ES-I3 (cell line): ENCODE data around the gene CFL1.

Experiments
- H3K36me3 ChIP-seq: 2 replicates; pipeline ENCODE4 v1.6.1; 2013; ENCODE audit warnings: mild to moderate bottlenecking, low read length, control low read depth, moderate library complexity; ENCODE audit not compliant: insufficient read depth
- H3K4me1 ChIP-seq: 2 replicates; pipeline ENCODE4 v1.6.1; 2013; ENCODE audit warnings: mild to moderate bottlenecking, control low read depth, low read length; ENCODE audit not compliant: insufficient read depth
- H3K9ac ChIP-seq: 2 replicates; pipeline ENCODE4 v1.6.1; 2013; ENCODE audit warnings: low read depth, mild to moderate bottlenecking, low read length, moderate library complexity
- H3K9me3 ChIP-seq: 2 replicates; pipeline ENCODE4 v1.6.1; 2013; ENCODE audit warnings: mild to moderate bottlenecking, low read length, moderate library complexity; ENCODE audit not compliant: control insufficient read depth, insufficient read depth

The CFL1 gene

GRCh38 chr11:65857853-65858680, at the start of gene CFL1:
CFL1 (minus strand) TSS chr11:65858180; CDS start chr11:65858099, 81 bp downstream.
- Histone ChIP-seq H3K4me1 (no peaks in the 10 kb centered on the region; the same call in 1 of the 2 replicates), H3K9ac (peak within 1 kb of the TSS; percentile 87), H3K9me3 (no peaks in the 10 kb centered on the region), H3K36me3 (peaks cover 20% of the 10 kb centered on the region)

DNA sequence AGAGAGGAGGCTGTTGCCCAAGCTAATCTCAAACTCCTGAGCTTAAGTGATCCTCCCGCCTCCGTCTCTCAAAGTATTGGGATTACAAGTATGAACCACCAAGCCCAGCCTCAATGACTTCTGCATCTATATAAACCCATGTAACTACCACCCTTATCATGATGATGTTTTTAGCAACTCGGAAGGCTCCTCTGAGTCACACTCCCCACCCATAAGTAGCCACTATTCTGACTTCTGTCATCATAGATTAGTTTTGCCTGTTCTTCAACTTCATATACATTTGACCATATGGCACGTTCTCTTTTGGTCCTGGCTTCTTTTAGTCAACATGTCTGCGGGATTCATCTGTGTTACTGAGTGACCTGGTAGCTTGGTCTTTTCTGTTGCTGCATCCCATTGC, 48.6 kb upstream of the CFL1 start:
- Histone ChIP-seq H3K9me3 (no peaks in the 10 kb centered on the region), H3K36me3 (no peaks in the 10 kb centered on the region), H3K9ac (no peak overlapping the region), H3K4me1 (peaks cover 16% of the 10 kb centered on the region)

DNA sequence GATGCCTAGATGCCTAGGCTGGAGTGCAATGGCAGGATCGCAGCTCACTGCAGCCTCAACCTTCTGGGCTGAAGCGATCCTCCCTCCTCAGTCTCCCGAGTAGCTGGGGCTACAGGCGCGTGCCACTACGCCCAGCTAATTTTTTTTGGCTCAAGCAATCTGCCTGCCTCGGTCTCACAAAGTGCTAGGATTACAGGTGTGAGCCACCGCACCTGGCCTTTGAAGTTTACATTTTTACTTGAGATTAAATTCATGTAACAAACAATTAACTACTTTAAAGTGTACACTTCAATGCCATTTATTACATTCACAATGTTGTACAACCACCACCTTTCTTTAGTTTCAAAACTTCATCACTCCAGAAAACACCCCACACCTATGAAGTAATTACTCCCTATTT, 45.7 kb upstream of the CFL1 start:
- Histone ChIP-seq H3K4me1 (peaks cover 16% of the 10 kb centered on the region), H3K9me3 (no peaks in the 10 kb centered on the region)

GRCh38 chr11:65903068-65903481, 45.1 kb upstream of the CFL1 start:
- H3K36me3 ChIP-seq, result no peaks in the 10 kb centered on the region
- H3K9me3 ChIP-seq, result no peaks in the 10 kb centered on the region
- H3K4me1 ChIP-seq, result peaks cover 16% of the 10 kb centered on the region
- H3K9ac ChIP-seq, result no peak overlapping the region

More for the DNA sequence above, 45.7 kb upstream of the CFL1 start:
- Histone ChIP-seq H3K36me3 (no peaks in the 10 kb centered on the region), H3K9ac (no peak overlapping the region)

GRCh38 chr11:65900899-65901180, 42.9 kb upstream of the CFL1 start:
- H3K9ac ChIP-seq, result peak overlapping the region; percentile 7; the same call in 1 of the 2 replicates
- peaks cover 16% of the 10 kb centered on the region for H3K4me1 ChIP-seq

DNA sequence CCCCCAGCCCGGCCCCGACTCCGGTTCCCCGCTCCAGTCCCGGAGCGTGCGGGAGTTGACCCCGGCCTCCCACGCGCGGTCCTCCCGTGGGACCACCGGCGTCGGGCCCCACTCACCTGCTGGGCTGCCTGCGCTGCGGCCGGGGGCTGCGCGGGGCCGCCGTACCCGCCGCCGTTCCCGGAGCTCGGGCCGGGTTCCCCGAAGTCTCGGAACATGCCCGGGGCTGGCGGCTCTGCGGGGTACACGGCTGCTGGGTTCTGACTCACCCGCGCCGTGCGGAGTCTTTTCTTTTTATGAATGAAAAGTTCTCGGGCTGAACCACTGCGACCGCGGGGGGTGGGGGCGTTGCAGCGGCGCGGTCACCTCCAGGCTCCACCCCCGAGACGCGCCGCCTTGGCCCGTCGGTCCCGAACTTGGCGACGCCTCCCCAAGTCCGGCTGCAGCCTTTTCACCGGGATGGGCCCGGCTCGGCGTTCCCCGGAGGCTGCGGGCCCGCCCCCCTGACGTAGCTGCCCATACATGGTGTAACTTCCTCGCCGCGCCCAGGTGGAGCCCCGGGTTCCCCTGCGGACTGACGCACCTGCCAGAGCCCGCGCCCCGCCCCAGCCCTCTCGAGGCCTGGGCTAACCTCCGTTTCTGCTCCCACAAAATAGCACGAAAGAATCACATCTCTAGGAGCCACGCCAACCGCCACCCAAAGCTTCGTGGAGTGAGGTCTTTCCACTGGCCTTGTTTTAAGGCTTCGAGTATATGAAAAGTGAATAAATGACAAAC, 42.3 kb upstream of the CFL1 start, which contains the start of gene FOSL1:
TSS of gene FOSL1 (minus strand) at position 264 of the 774 bp plus-strand sequence. CDS start at position 215, 49 bp downstream.
- H3K9ac ChIP-seq, result peak within 1 kb of the TSS; percentile 87
- peaks cover 5% of the 10 kb centered on the region; the same call in 1 of the 2 replicates for H3K36me3 ChIP-seq
- peaks cover 16% of the 10 kb centered on the region for H3K4me1 ChIP-seq
- no peaks in the 10 kb centered on the region for H3K9me3 ChIP-seq

More at GRCh38 chr11:65900899-65901180, 42.9 kb upstream of the CFL1 start:
- Histone ChIP-seq H3K9me3 (no peaks in the 10 kb centered on the region), H3K36me3 (peaks cover 3% of the 10 kb centered on the region; the same call in 1 of the 2 replicates)

DNA sequence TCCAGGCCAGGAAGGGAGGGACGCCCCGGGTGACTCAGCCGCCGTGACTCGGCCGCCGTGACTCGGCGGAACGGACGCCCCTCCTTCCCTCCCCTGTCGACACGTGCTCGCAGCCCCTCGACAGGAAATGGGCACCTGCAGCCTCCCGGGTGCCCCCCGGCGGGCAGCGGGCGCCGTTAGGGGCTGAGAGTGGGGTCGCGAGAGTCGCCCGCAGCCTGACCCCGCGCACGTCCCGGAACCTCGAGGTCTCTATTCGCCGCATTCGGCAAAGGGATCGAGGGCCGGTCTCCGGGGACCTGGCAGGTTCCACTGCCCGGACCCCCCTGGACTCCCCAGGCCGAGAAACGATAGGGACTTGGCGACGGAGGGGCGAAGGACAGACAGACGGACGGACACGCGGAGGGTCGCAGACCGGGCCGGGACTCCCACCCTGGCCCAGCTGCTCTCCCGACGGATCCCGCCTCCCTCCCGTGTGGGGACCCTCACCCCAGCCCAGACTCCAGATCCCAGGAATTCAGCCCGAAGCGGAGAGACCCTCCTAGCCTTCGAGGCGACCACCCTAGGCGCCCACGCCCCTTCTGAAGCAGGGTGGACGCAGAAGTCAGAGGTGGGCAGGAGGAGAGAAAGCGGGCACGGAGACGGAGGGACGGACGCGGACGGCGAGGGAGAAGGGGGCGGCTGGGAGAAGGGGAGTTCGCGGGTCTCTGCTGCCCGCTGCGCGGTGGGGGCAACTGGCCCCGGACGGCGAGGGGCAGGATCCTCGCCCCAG, 41.6 kb upstream of the CFL1 start:
- Histone ChIP-seq H3K9me3 (no peaks in the 10 kb centered on the region), H3K9ac (peak overlapping the region; percentile 87), H3K4me1 (peaks cover 16% of the 10 kb centered on the region), H3K36me3 (peaks cover 5% of the 10 kb centered on the region; the same call in 1 of the 2 replicates)

DNA sequence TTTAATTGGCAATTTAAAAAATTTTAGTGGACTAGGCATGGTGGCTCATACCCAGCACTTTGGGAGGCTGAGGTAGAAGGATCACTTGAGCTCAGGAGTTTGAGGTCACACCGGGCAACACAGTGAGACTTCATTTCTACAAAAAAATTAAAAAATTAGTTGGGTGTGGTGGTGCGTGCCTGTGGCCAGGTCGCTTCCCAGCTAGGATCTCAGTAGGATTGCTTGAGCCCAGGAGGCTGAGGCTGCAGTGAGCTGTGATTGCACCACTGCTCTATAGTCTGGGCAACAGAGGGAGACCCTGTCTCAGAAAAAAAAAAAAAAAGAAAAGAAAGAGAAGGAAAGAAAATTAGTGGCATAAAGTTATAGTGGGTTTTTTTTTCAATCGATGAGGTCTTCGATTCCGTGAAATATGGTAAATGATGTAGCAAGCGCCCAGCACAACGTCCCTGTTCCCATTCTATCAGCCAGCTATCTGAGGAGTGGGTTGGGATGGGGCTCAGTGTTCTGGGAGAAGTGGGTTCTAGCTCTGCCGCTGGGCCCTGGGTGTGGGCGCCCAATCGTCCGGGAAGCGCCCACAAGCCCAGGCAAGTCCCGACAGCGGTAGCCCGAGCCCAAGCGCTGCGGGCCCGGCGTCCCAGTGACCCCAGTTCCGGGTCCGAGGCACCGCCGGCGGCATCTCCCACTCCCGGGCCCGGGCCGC, 40.8 kb upstream of the CFL1 start:
- peak overlapping the region; percentile 87 for H3K9ac ChIP-seq
- peaks cover 14% of the 10 kb centered on the region for H3K4me1 ChIP-seq
- H3K9me3 ChIP-seq, result no peaks in the 10 kb centered on the region
- peaks cover 5% of the 10 kb centered on the region; the same call in 1 of the 2 replicates for H3K36me3 ChIP-seq

DNA sequence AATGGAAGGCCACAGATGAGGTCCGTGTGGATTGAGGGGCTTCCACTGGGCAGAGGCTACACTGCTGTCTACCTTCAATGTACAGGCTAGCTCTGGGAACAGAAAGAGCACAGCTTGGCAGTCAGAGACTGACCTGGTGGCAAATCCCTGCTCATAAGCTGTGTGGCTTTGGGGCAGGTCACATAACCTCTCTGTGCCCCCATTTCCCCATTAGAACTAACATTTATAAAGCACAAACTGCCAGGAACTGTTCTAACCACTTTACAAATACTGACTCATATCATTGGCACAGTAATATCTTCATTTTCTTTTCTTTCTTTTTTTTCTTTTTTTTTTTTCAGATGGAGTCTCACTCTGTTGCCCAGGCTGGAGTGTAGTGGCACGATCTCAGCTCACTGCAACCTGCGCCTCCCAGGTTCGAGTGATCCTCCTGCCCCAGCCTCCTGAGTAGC, 39.1 kb upstream of the CFL1 start:
- peaks cover 5% of the 10 kb centered on the region; the same call in 1 of the 2 replicates for H3K36me3 ChIP-seq
- H3K4me1 ChIP-seq, result peaks cover under 1% of the 10 kb centered on the region; the same call in 1 of the 2 replicates
- no peaks in the 10 kb centered on the region for H3K9me3 ChIP-seq
- H3K9ac ChIP-seq, result no peak overlapping the region

GRCh38 chr11:65896034-65896999, 38.3 kb upstream of the CFL1 start:
- Histone ChIP-seq H3K36me3 (peaks cover 5% of the 10 kb centered on the region; the same call in 1 of the 2 replicates), H3K9me3 (no peaks in the 10 kb centered on the region), H3K9ac (no peak overlapping the region), H3K4me1 (no peaks in the 10 kb centered on the region; the same call in 1 of the 2 replicates)

DNA sequence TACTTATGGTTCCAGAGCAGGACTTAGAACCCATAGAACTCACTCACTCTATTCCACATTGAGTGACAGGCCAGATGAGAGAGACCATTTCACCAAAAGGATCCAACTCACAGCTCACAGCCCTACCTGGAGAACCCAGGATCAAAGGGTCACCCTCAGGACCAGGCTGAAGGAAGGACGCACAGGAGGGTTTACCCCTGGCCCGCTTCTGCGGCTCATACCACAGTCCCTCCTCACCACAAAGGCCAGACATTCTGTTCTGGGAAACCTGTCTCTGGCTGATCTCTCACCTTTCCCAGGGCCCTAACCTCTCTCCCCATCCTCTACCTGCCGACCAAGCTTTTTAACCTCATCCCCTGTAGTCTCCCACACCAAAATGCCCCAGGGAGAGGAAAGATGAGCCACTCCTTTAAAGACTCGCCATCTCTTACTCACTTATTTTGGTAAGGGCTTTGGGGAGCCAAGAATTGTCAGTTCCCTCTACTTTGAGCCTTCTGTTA, 37.6 kb upstream of the CFL1 start:
- Histone ChIP-seq H3K36me3 (peaks cover 5% of the 10 kb centered on the region; the same call in 1 of the 2 replicates), H3K4me1 (no peaks in the 10 kb centered on the region; the same call in 1 of the 2 replicates), H3K9ac (no peak overlapping the region), H3K9me3 (no peaks in the 10 kb centered on the region)

DNA sequence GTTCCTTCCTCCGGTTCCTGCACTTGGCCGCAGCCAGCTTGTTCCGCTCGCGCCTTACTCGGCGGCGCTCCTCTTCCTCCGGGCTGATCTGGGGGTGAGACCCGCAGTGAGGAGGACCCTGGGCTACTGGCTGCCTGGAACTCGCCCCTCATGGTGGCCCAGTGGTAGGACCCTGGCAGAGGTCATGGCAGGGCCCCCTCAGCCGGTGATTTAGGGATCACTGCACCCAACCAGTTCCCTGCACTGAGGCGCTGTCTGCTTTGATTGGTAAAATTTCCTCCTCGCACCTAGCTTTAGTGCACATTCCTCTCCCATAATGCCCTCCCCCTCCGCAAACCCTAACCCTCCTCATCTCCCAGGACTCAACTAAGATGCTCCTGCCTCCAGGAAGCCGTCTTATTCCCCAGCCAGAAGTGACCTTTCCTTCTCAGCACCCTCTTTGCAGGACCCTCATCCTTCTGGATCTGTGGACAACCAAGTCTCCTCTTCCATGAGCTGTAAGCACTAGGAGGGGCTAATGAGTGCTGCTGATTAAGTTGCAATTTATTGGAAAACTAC, 36.1 kb upstream of the CFL1 start:
- Histone ChIP-seq H3K36me3 (peaks cover 5% of the 10 kb centered on the region; the same call in 1 of the 2 replicates), H3K9me3 (no peaks in the 10 kb centered on the region), H3K9ac (no peak overlapping the region), H3K4me1 (peaks cover 7% of the 10 kb centered on the region; the same call in 1 of the 2 replicates)
